Activated CD8-positive, alpha-beta memory T cell treated with anti-CD3 and anti-CD28 coated beads for 4 hours (primary cell): ENCODE data around the gene RAPSN.

Source experiments
- DNase-seq, 2 donors: peaks; one replicate each; pipeline ENCODE4 v3.0.0-alpha.2; 2020; ENCODE audit warnings: low read depth in 2 of 2

RAPSN gene

DNA sequence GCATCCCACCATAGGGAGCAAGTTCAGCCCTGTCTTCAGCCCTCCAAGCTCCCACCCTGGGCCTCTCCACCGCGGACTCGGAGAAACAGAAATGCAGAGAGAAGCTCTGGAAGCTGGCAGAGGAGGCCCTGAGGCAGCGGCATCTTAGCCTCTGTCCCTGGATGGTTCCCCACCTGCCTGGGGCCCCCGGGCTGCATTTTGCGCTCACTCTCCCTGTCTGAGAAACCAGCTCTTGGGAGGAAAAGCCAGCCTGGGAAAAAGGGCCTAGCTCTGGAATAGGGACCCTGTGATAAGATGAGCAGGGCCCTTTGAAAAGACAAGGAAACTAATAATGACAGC is 58.5 kb downstream of the RAPSN start:
- no peak for DNase-seq

DNA sequence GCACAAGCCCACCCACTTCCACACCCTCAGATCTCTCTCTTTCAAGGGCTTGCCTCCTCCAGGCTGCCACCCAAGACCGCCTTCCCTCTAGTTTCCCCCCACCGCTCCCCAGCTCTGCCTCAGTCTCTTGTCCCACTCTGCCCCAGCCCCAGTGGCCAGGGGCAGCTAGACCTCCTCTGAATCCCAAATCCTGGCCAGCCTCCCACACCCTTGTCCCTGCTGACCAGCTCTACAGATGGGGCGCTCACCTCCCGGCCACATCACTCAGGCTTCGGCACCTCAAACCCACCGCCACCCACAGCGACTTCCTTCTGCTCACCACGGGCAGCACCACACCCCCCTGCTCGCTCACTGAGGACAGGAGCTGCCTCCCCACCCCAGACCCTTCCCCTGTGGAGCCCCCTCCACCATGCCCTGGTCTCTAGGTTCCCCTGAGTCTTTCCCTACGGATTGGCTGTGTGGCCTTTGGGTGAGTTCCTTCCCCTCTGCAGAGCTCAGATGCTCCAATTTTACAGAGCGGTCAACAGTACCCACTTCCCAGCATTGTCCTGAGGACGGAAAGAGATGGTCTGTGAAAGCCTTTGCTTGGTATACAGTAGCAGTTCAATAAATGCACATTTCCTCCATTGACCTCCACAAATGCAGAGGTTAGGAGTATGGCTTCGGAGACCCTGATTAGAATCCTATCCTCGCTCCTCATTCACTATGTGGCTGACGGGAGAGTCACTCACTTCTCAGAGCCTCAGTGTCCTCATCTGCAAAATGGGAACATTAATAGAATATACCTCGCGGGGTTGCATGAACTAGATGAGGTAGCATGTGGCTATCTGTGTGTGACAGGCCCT is 59.1 kb downstream of the RAPSN start:
- no peak for DNase-seq

DNA sequence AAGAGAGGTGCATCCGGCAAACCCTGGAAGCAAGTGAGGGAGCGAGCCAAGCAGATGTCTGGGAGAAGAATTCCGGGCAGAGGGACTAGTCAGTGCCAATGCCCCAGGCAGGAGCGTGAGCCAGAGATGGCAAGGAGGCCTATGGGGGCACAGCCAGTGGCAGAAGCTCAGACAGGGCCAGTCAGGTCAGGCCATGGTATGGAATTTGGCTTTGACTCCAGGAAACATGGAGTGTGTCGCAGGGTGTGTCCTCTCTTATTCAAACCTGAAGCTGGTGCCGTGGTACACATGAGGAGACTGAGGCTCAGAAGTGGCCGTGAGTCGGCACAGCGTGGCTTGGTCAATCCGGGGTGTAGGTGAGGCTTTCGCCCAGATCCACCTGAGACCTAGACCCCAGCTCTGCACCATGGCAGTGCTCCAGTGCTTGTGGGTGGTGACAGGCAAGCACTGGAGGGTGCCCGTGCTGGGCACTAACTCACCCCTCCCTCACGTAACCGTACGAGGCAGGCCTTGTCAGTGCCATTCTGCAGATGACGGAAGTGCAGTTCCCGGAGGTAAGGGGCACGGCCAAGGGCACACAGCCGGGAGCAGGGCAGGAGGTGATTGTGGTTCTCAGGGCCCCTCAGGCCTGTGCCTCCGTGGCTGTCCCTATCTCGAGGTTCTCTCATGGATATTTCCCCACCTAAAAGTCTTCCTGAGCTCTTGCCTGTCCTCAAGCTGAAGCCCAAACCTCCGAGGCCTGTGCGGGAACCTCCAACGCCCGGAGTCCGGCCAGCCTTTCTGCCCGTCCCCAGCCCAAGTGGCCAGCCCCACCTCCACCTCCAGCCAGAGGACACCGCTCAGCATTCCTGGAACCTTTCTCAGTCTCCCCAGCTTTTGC is 60.0 kb downstream of the RAPSN start:
- DNase-seq = no peak

DNA sequence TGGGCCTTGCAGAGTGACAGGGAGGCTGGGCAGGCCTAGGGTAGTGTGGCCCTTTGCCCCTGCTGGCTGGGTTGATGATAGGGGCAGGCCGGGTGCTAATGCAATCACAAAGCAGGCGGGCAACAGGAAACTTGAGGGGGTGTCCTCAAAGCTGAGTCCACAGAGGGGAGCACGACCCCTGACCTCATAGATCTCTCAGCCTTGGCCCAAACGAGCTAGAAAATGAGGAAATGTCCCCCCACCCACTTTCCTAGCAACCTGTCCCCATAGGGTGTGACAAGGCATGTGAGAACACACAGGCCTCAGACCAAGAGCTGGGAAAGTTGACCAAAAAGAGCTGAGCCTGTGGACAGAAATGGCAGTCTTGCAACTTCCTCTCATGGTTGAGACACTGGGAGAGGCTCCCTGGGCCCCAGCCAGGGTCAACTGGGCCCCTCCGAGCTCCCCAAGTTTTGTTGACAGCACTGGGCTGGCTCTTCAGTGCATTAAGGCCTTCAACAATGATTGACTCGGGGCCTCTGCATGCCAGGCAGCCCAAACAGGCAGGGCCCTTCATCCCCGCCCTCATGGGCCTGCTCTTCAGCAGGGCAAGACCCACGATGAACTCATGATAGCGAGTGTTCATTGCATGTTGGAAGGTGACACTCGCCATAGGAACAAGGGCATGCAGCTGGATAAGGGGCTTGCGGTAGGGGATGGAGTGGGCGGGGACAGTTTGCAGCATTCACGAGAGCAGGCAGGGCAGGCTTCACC is 60.8 kb downstream of the RAPSN start:
- DNase-seq = no peak
